WTC11 (cell line): ENCODE data around the gene ZSCAN4.

Experiments used
- CTCF ChIP-seq: fragments of 200-600 bp; IDR thresholded peaks from 2 replicates; pipeline ENCODE4 v1.8.0; 2022; ENCODE audit warnings: antibody characterized with exemption
- IRF2 ChIP-seq: sonication (generic); formaldehyde crosslinking; IDR thresholded peaks from 2 replicates; pipeline ENCODE4 v1.8.0; 2022; ENCODE audit warnings: low read depth, missing genetic modification reagents, borderline replicate concordance

- TF ChIP-seq IRF2 (CRISPR knock-in tag): no peak
- TF ChIP-seq CTCF: no peak
These were observed 3.4 kb upstream of the ZSCAN4 start for GRCh38 chr19:57665261-57665806.
